Skeletal muscle satellite cell (primary cell): Measurements from ENCODE around the gene RIPK4. TPM values are rescaled to one million over a fixed set of nuclear protein-coding genes. Genes with fewer than 3 reads are reported as not detected.

Experiments
- H3K27me3 ChIP-seq: 2 replicates; pipeline ENCODE4 v1.7.0; 2013; ENCODE audit warnings: low read length; ENCODE audit not compliant: control insufficient read depth, insufficient read depth
- H3K36me3 ChIP-seq: 2 replicates; pipeline ENCODE4 v1.7.0; 2013; ENCODE audit warnings: mild to moderate bottlenecking, control low read depth, low read length; ENCODE audit not compliant: insufficient read depth
- H3K4me1 ChIP-seq: 2 replicates; pipeline ENCODE4 v1.7.0; 2013; ENCODE audit warnings: low read length; ENCODE audit not compliant: control insufficient read depth, insufficient read depth
- H3K4me2 ChIP-seq: 2 replicates; pipeline ENCODE4 v1.7.0; 2013; ENCODE audit warnings: mild to moderate bottlenecking, low read length
- H3K4me3 ChIP-seq: 2 replicates; pipeline ENCODE4 v1.7.0; 2013; ENCODE audit warnings: low read length
- H3K9ac ChIP-seq: 2 replicates; pipeline ENCODE4 v1.7.0; 2013; ENCODE audit warnings: mild to moderate bottlenecking, low read depth, low read length, moderate library complexity
- H3K9me3 ChIP-seq: replicated peaks from 2 replicates; pipeline ENCODE4 v1.7.0; 2013; ENCODE audit warnings: mild to moderate bottlenecking, control low read depth, low read length
- total RNA-seq: library from RNA; depleted of rRNA; stranded (reverse); fragments of >200 nt; gene quantifications from 2 replicates; pipeline ENCODE4 v1.2.3, GENCODE V29; 2012; rRNA removed

Gene RIPK4
- under 0.01 TPM in 1 of 2 replicates, not detected in the other for total RNA-seq

DNA sequence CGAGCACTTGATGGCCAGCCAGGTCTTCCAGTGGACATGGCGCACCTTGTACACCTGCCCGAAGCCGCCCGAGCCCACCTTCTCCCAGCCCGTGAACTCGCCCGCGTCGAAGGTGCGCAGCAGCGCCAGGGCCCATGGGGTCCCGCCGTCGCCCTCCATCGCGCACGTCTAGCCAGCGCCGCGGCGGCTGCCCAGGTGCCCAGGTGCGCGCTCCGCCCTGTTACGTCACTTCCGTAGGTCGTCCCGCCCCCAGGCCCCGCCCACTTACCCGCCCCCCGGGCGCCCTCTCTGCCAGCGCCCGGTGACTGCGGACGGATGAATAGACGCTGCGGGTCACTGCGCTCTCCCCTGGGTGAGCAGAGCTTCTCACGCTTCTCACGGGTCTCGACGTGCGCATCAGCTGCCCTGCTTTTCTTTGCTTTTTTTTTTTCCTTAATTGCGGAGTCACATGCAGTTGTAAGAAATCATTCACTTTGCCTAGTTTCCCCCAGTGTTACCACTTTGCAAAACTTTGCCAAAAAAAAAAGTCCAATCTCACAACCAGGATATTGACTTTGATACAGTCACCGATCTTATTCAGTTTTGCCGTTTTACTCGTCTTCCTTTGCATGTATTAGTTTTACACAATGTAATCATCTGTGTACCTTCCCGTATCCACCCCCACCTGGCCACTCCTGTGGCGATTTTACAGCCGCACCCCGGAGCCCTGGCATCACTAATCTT lies at the start of gene RIPK4:
RIPK4 (minus strand) TSS at position 170 of the 723 bp plus-strand sequence; CDS start at position 159, 11 bp downstream.
- H3K4me3 ChIP-seq, result peak within 1 kb of the TSS; percentile 62
- H3K9me3 ChIP-seq, result no peaks in the 10 kb centered on the region
- H3K4me2 ChIP-seq, result peak within 1 kb of the TSS; percentile 80
- H3K4me1 ChIP-seq, result peaks cover 22% of the 10 kb centered on the region
- H3K27me3 ChIP-seq, result peaks cover 60% of the 10 kb centered on the region
- no peak within 1 kb of the TSS for H3K9ac ChIP-seq
- no peaks in the 10 kb centered on the region for H3K36me3 ChIP-seq

DNA sequence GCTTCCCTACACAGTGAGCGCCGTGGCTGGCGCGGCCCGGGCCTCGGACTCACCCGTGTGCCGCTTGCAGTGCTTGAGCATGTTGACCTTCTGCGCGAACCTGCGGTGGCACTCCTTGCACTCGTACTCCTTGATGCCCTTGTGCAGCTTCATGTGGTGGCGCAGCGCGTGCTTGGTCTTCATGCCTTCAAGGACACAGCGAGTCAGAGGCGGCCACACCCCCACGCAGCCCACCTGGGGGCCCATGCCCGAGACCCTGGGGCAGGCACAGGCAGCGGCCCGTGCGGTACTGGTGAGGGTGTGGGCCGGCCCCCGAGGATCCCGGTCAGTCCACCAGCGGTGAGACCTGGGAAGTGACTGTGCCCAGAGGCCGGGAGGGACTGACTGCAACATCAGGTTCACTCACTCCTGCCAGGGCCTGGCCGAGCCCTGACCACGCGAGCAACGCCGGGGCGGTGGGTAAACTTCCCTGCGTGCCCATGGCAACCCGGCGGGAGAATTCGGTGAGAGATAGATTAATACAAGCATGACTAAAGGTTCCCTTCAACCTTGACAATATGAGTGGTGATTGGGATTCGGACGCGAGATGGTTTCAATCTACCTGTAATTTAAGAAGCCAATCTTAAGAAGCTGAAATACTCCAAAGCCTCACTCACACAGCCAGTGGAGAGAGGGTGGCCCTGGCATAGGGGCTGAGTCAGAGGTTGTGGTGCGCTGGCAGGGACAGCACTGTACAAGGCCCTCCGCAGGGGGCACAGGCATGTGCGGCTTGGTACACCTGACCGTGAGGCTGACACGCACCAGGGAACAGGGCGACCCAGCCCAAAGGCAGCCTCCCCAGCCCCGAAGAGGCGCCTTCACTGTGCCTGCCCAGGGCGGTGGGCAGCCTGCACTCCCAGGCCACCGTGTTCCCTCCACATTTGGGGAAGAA lies 49.1 kb upstream of the RIPK4 start:
- Histone ChIP-seq H3K4me3 (no peak overlapping the region), H3K4me1 (no peaks in the 10 kb centered on the region), H3K9ac (no peak overlapping the region)

DNA sequence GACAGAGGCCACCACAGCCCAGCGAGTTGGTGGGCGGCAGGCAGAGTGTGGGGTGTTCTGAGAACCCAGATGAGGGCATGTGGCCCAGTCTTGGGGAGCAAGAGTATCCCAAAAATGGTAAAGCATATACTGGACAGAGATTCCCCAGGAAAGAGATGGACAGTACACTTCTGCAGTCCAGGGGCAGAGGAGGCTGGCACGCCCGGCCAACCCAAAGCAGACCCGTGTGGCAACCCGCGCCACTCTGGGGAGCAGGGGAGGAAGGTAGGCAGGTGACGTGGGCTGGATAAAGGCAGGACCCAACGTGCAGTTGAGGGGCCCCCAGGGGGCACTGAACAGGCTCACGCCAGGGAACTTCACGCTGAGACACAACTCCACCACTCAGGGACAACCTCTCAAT lies 46.4 kb upstream of the RIPK4 start:
- no peak overlapping the region for H3K9ac ChIP-seq
- H3K4me1 ChIP-seq, result no peaks in the 10 kb centered on the region
- peaks cover 34% of the 10 kb centered on the region for H3K36me3 ChIP-seq
- H3K4me3 ChIP-seq, result no peak overlapping the region
- no peaks in the 10 kb centered on the region for H3K9me3 ChIP-seq
- H3K4me2 ChIP-seq, result no peak overlapping the region
- H3K27me3 ChIP-seq, result no peaks in the 10 kb centered on the region

More for the DNA sequence above, 49.1 kb upstream of the RIPK4 start:
- Histone ChIP-seq H3K36me3 (peaks cover 23% of the 10 kb centered on the region), H3K9me3 (no peaks in the 10 kb centered on the region), H3K4me2 (no peak overlapping the region), H3K27me3 (no peaks in the 10 kb centered on the region)

DNA sequence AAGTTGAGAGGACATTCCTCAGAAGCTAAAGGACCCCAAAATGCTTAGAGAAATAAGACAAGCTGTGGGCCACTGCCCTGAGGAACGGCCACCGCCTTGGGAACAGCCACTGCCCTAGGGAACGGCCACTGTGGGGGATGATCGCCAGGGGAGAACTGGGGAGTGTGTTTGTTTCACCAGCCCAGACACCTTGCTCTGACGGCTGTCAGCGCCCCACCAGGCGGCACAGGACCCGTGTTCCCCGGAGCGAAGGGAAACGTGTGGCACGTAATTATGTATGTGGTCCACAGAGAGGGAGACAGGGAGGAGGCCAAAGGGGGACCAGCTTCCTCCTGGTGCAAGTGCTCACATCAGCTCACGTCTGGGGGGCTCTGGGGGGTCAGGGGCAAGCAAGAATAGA lies 45.8 kb upstream of the RIPK4 start:
- H3K4me1 ChIP-seq, result no peaks in the 10 kb centered on the region
- H3K36me3 ChIP-seq, result peaks cover 34% of the 10 kb centered on the region
- no peak overlapping the region for H3K9ac ChIP-seq
- no peak overlapping the region for H3K4me3 ChIP-seq
- no peak overlapping the region for H3K4me2 ChIP-seq
- H3K27me3 ChIP-seq, result no peaks in the 10 kb centered on the region
- no peaks in the 10 kb centered on the region for H3K9me3 ChIP-seq

DNA sequence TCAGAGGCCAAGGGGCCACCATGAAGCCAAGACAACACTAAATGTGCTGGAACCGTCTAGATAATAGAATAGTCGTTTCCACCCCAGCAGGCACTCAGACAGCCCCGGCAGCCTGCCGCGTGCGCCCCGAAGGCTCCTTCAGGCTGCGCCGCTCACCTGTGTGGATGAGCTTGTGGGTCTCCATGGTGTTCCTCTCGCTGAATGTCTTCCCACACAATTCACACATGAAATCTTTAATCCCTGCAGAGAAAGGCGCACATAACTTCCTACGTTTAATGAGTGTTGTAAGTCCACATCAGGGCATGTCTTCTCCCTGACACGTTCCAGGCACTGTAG lies 43.7 kb upstream of the RIPK4 start:
- no peaks in the 10 kb centered on the region for H3K4me1 ChIP-seq
- no peak overlapping the region for H3K4me2 ChIP-seq
- peaks cover 29% of the 10 kb centered on the region for H3K36me3 ChIP-seq
- H3K27me3 ChIP-seq, result no peaks in the 10 kb centered on the region
- H3K9ac ChIP-seq, result no peak overlapping the region
- H3K4me3 ChIP-seq, result no peak overlapping the region
- H3K9me3 ChIP-seq, result no peaks in the 10 kb centered on the region

DNA sequence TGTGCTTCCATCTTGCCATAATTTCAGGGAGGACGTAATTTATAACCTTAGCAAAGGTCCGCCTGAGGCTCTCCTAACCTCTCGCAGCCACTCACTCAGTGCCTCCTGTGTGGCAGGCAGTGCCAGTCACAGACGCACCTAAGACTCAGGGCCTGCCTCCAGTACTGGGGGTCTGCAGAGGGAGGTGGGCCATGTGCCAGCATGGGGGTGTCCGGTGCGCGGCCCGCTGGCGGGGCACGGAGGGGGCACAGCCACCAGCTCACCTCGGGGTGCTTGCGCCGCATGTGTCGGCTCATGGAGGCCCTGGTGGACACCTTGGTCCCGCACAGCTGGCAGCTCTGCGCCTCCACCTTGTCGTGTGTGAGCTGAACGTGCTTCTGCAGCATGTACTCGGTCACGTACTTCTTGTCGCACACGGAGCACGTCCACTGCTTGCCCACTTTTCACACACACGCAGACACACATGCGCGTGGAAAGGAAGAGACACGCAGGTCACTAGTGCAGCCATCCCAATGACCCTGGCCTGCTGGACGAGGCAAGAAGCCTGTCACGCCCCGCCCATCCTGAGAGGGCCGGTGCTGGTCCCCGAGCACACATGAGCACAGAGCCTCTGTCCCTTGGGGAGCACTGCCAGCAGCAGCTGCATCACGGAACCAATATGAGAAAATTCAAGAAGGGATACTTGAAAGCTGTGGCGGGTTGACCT lies 43.2 kb upstream of the RIPK4 start:
- Histone ChIP-seq H3K9ac (no peak overlapping the region), H3K4me2 (no peak overlapping the region), H3K4me3 (no peak overlapping the region)

DNA sequence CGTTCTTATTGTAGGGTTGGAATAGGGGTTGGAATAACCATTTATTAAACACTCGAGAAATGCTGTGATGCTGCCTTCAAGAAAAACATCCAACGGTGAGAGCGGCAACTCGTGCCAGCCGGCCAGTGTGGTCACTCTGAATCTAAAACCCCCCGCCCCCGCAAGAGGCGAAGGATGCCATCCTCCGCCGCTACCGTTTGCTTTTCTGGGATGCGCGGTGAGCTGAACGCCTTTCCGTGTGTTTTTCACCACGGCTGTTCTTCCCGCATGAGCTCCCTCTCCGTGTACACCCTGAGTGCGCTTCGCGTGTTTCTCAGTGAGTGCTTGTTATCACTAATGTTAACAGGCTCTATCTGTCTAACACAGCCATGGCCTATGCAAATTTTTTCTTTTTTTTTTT lies 42.0 kb upstream of the RIPK4 start:
- H3K4me1 ChIP-seq, result no peaks in the 10 kb centered on the region
- no peak overlapping the region for H3K4me3 ChIP-seq
- no peaks in the 10 kb centered on the region for H3K27me3 ChIP-seq
- peaks cover 26% of the 10 kb centered on the region for H3K36me3 ChIP-seq
- no peak overlapping the region for H3K4me2 ChIP-seq
- no peaks in the 10 kb centered on the region for H3K9me3 ChIP-seq
- no peak overlapping the region for H3K9ac ChIP-seq

More for the DNA sequence above, 43.2 kb upstream of the RIPK4 start:
- Histone ChIP-seq H3K27me3 (no peaks in the 10 kb centered on the region), H3K9me3 (no peaks in the 10 kb centered on the region), H3K36me3 (peaks cover 25% of the 10 kb centered on the region), H3K4me1 (no peaks in the 10 kb centered on the region)

DNA sequence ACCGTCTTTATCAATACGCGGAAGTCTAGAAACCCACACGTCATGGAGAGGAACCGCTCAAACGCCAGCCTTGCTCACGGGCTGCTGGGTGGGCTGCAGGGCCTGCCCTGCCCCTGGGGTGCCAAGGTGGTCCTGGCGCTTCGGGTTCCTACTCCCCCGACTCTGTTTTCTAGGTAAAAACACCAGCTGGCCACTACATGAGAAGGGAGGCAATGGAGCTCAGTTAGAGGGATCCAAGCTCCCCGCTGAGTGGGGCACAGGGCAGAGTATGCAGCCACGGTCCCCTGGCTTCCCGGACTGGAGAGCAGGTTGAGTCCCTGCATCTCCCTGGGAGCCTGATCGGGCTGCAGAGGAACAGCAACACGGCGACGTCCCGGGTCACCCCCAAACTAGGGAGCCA lies 41.2 kb upstream of the RIPK4 start:
- Histone ChIP-seq H3K9ac (no peak overlapping the region), H3K27me3 (no peaks in the 10 kb centered on the region), H3K36me3 (peaks cover 22% of the 10 kb centered on the region), H3K4me1 (peaks cover 4% of the 10 kb centered on the region), H3K4me3 (no peak overlapping the region), H3K9me3 (no peaks in the 10 kb centered on the region), H3K4me2 (no peak overlapping the region)

DNA sequence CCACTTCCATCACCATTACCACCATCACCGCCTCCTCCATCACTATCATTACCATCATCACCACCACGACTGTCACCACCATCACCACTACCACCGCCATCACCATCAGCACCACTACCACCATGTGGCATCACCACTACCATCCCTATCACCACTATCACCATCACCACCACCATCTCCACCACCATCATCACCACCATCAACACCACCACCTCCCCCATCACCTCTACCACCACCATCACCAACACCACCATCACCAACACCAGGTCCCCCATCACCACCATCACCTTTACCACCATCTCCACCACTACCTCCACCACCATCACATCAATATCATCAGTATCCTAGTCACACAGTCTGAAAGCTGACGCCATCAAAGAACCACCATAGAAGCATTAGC lies 39.9 kb upstream of the RIPK4 start:
- Histone ChIP-seq H3K27me3 (no peaks in the 10 kb centered on the region), H3K4me3 (no peak overlapping the region), H3K36me3 (peaks cover 17% of the 10 kb centered on the region), H3K9ac (no peak overlapping the region), H3K4me1 (peaks cover 10% of the 10 kb centered on the region), H3K4me2 (no peak overlapping the region), H3K9me3 (no peaks in the 10 kb centered on the region)

DNA sequence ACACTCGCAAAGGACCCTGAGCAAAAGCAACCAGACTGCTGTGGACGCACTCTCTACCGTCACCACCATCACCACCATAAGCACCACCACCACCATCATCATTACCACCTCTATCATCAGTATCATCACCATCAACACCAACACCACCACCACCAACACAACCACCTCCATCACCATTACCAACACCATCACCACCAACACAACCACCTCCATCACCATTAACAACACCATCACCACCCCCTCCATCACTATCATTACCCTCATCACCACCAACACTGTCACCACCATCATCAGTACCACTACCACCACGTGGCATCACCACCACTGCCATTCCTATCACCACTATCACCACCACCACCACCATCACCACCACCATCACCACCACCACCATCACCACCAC lies 38.8 kb upstream of the RIPK4 start:
- Histone ChIP-seq H3K36me3 (peaks cover 24% of the 10 kb centered on the region), H3K4me3 (no peak overlapping the region), H3K9ac (no peak overlapping the region), H3K9me3 (no peaks in the 10 kb centered on the region), H3K4me1 (peaks cover 10% of the 10 kb centered on the region), H3K27me3 (no peaks in the 10 kb centered on the region), H3K4me2 (no peak overlapping the region)

DNA sequence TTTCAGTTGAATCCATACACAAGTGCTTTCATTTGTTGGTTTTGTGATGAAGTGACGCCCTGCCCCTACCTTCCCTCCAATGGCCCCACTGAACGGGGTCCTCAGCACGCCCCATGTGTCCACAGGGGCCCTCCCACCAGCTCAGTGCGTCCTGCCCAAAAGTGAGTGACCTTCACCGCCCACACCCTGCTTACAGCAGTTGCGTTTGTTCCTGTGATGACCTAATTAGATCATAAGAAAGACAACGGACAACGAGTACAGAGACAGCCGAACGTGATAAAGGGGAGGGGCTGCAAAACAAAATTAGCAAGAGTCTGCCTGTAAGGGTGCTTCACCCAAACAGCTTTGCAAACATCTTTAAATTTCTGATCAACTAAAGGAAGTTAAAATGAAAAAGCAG lies 38.2 kb upstream of the RIPK4 start:
- Histone ChIP-seq H3K4me3 (no peak overlapping the region), H3K9me3 (no peaks in the 10 kb centered on the region), H3K36me3 (peaks cover 19% of the 10 kb centered on the region), H3K4me2 (no peak overlapping the region), H3K27me3 (no peaks in the 10 kb centered on the region), H3K9ac (no peak overlapping the region), H3K4me1 (peaks cover 10% of the 10 kb centered on the region)
